ENCODE measurements around the gene ATAD1. TPM values are rescaled to one million over a fixed set of nuclear protein-coding genes. Genes with fewer than 3 reads are reported as not detected.

Gene ATAD1
- total RNA-seq, 1 experiment from 2014 or later, result 46.7 TPM

DNA sequence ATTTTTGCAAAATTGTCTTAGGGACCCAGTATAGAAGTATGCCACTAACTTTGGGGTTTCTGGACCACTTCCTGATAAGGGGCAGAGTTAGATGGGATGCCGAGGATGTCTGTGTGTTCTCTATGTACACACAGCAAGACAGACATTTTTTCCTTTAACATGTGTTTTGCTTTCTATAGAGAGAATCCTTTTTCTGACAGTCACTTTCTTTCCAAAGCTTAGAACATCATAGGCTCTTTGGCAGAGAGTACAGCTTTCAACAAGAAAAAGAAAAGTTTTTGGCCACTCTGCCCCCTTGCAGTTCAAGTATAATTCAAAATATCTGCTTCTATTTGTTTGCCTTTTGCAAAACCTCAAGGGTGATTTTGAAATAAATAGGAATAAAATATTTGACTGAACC lies 114.3 kb downstream of the ATAD1 start:
- H3K4me1 Mint-ChIP-seq, result peaks cover 3% of the 10 kb centered on the region; the same call in 1 of the 2 replicates
- no peaks in the 10 kb centered on the region for H3K9me3 Mint-ChIP-seq
- ChIA-PET CTCF (no interaction called here), POLR2A (no interaction called here)
- H3K27ac Mint-ChIP-seq, result no peak overlapping the region
- H3K36me3 Mint-ChIP-seq, result no peaks in the 10 kb centered on the region
- no peak for TF ChIP-seq ZNF396 (CRISPR knock-in tag; IDR thresholded peaks at IDR 0.05; ENCODE audit: borderline replicate concordance)
- H3K27me3 Mint-ChIP-seq (ENCODE audit: low read depth), result no peaks in the 10 kb centered on the region
- no peak overlapping the region for H3K4me3 Mint-ChIP-seq
- DNase-seq (ENCODE audit: low spot score) (no peak), ATAC-seq (no peak)

DNA sequence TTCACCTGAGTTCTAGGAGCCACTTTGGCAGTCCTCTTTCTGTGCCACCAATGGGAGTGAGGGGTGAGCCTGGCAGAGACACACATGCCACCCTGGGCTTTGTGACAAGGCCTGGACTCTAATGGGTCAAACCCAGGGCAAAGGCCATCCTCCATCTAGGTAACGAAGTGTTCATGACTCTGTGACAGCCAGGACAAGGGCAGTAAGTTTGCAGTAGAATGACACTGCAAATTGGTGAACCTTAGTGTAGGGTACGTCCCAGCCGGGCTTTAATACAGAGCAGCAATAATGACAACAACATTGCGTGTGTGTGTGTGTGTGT lies 115.1 kb downstream of the ATAD1 start:
- Mint-ChIP-seq H3K27ac (no peak overlapping the region; the same call in 1 of the 2 replicates), H3K9me3 (no peaks in the 10 kb centered on the region), H3K36me3 (no peaks in the 10 kb centered on the region), H3K27me3 (ENCODE audit: low read depth) (no peaks in the 10 kb centered on the region), H3K4me1 (peaks cover 7% of the 10 kb centered on the region), H3K4me3 (no peak overlapping the region)
- TF ChIP-seq, protein P1, sequence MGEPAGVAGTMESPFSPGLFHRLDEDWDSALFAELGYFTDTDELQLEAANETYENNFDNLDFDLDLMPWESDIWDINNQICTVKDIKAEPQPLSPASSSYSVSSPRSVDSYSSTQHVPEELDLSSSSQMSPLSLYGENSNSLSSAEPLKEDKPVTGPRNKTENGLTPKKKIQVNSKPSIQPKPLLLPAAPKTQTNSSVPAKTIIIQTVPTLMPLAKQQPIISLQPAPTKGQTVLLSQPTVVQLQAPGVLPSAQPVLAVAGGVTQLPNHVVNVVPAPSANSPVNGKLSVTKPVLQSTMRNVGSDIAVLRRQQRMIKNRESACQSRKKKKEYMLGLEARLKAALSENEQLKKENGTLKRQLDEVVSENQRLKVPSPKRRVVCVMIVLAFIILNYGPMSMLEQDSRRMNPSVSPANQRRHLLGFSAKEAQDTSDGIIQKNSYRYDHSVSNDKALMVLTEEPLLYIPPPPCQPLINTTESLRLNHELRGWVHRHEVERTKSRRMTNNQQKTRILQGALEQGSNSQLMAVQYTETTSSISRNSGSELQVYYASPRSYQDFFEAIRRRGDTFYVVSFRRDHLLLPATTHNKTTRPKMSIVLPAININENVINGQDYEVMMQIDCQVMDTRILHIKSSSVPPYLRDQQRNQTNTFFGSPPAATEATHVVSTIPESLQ (CRISPR knock-in tag; IDR thresholded peaks at IDR 0.05), result no peak
- TF ChIP-seq NR2C2 (CRISPR knock-in tag; IDR thresholded peaks at IDR 0.05) (no peak), MXD4 (CRISPR knock-in tag; IDR thresholded peaks at IDR 0.05; ENCODE audit: borderline replicate concordance) (no peak), ATF1 (CRISPR knock-in tag; IDR thresholded peaks at IDR 0.05) (no peak), GTF2I (CRISPR knock-in tag; conservative IDR thresholded peaks at IDR 0.05) (no peak), ZNF396 (CRISPR knock-in tag; IDR thresholded peaks at IDR 0.05; ENCODE audit: borderline replicate concordance) (no peak), RORB (CRISPR knock-in tag; IDR thresholded peaks at IDR 0.05) (no peak), GRHL2 (CRISPR knock-in tag; IDR thresholded peaks at IDR 0.05; ENCODE audit: insufficient replicate concordance, severe bottlenecking) (no peak), ETV6 (CRISPR knock-in tag; IDR thresholded peaks at IDR 0.05) (no peak), ZNF219 (CRISPR knock-in tag; IDR thresholded peaks at IDR 0.05; ENCODE audit: borderline replicate concordance) (no peak), CBFB (CRISPR knock-in tag; IDR thresholded peaks at IDR 0.05; ENCODE audit: low read depth) (no peak)
- TF ChIP-seq, protein P2, sequence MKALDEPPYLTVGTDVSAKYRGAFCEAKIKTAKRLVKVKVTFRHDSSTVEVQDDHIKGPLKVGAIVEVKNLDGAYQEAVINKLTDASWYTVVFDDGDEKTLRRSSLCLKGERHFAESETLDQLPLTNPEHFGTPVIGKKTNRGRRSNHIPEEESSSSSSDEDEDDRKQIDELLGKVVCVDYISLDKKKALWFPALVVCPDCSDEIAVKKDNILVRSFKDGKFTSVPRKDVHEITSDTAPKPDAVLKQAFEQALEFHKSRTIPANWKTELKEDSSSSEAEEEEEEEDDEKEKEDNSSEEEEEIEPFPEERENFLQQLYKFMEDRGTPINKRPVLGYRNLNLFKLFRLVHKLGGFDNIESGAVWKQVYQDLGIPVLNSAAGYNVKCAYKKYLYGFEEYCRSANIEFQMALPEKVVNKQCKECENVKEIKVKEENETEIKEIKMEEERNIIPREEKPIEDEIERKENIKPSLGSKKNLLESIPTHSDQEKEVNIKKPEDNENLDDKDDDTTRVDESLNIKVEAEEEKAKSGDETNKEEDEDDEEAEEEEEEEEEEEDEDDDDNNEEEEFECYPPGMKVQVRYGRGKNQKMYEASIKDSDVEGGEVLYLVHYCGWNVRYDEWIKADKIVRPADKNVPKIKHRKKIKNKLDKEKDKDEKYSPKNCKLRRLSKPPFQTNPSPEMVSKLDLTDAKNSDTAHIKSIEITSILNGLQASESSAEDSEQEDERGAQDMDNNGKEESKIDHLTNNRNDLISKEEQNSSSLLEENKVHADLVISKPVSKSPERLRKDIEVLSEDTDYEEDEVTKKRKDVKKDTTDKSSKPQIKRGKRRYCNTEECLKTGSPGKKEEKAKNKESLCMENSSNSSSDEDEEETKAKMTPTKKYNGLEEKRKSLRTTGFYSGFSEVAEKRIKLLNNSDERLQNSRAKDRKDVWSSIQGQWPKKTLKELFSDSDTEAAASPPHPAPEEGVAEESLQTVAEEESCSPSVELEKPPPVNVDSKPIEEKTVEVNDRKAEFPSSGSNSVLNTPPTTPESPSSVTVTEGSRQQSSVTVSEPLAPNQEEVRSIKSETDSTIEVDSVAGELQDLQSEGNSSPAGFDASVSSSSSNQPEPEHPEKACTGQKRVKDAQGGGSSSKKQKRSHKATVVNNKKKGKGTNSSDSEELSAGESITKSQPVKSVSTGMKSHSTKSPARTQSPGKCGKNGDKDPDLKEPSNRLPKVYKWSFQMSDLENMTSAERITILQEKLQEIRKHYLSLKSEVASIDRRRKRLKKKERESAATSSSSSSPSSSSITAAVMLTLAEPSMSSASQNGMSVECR (CRISPR knock-in tag; IDR thresholded peaks at IDR 0.05; ENCODE audit: borderline replicate concordance), result no peak
- TF ChIP-seq, protein P3, sequence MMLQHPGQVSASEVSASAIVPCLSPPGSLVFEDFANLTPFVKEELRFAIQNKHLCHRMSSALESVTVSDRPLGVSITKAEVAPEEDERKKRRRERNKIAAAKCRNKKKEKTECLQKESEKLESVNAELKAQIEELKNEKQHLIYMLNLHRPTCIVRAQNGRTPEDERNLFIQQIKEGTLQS (CRISPR knock-in tag; conservative IDR thresholded peaks at IDR 0.05), result no peak
- TF ChIP-seq, protein P4, sequence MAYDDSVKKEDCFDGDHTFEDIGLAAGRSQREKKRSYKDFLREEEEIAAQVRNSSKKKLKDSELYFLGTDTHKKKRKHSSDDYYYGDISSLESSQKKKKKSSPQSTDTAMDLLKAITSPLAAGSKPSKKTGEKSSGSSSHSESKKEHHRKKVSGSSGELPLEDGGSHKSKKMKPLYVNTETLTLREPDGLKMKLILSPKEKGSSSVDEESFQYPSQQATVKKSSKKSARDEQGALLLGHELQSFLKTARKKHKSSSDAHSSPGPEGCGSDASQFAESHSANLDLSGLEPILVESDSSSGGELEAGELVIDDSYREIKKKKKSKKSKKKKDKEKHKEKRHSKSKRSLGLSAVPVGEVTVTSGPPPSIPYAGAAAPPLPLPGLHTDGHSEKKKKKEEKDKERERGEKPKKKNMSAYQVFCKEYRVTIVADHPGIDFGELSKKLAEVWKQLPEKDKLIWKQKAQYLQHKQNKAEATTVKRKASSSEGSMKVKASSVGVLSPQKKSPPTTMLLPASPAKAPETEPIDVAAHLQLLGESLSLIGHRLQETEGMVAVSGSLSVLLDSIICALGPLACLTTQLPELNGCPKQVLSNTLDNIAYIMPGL (CRISPR knock-in tag; IDR thresholded peaks at IDR 0.05), result no peak
- CTCF ChIA-PET, result no interaction called here
- DNase-seq (ENCODE audit: low spot score) (no peak), ATAC-seq (no peak)
- POLR2A ChIA-PET, result no interaction called here

All from WTC11 (cell line).